ENCODE data around the gene PARD6A.

The PARD6A gene

GRCh38 chr16:67694611-67695010 is 33.9 kb downstream of the PARD6A start:
- H3K4me3 ChIP-seq (replicated peaks in 1 of 2; ENCODE audit: low read depth in 2 of 2, low read length in 2 of 2): no peak overlapping the region
- TF ChIP-seq CTCF (IDR thresholded peaks at IDR 0.05; ENCODE audit: low read depth, low read length): no peak
- no peak for DNase-seq (ENCODE audit: low read depth in 2 of 2)

- no peak overlapping the region for H3K4me3 ChIP-seq (replicated peaks in 1 of 2; ENCODE audit: low read depth in 2 of 2, low read length in 2 of 2)
- no peak for DNase-seq (ENCODE audit: low read depth in 2 of 2)
- no peak for TF ChIP-seq CTCF (IDR thresholded peaks at IDR 0.05; ENCODE audit: low read depth, low read length)
These were observed 36.8 kb downstream of the PARD6A start for GRCh38 chr16:67697422-67698185.

GRCh38 chr16:67699265-67699664 is 38.5 kb downstream of the PARD6A start:
- no peak for TF ChIP-seq CTCF (IDR thresholded peaks at IDR 0.05; ENCODE audit: low read depth, low read length)
- no peak for DNase-seq (ENCODE audit: low read depth in 2 of 2)
- H3K4me3 ChIP-seq (replicated peaks in 1 of 2; ENCODE audit: low read depth in 2 of 2, low read length in 2 of 2): no peak overlapping the region

GRCh38 chr16:67701420-67701819 is 40.7 kb downstream of the PARD6A start:
- no peak for TF ChIP-seq CTCF (IDR thresholded peaks at IDR 0.05; ENCODE audit: low read depth, low read length)
- H3K4me3 ChIP-seq (replicated peaks in 1 of 2; ENCODE audit: low read depth in 2 of 2, low read length in 2 of 2): no peak overlapping the region
- DNase-seq (ENCODE audit: low read depth in 2 of 2): no peak

GRCh38 chr16:67702130-67702529 is 41.4 kb downstream of the PARD6A start:
- TF ChIP-seq CTCF (IDR thresholded peaks at IDR 0.05; ENCODE audit: low read depth, low read length): no peak
- no peak for DNase-seq (ENCODE audit: low read depth in 2 of 2)
- H3K4me3 ChIP-seq (replicated peaks in 1 of 2; ENCODE audit: low read depth in 2 of 2, low read length in 2 of 2): no peak overlapping the region

- no peak overlapping the region for H3K4me3 ChIP-seq (replicated peaks in 1 of 2; ENCODE audit: low read depth in 2 of 2, low read length in 2 of 2)
- TF ChIP-seq CTCF (IDR thresholded peaks at IDR 0.05; ENCODE audit: low read depth, low read length): no peak
- no peak for DNase-seq (ENCODE audit: low read depth in 2 of 2)
These were observed 42.9 kb downstream of the PARD6A start for GRCh38 chr16:67703626-67704025.

- no peak for TF ChIP-seq CTCF (IDR thresholded peaks at IDR 0.05; ENCODE audit: low read depth, low read length)
- DNase-seq (ENCODE audit: low read depth in 2 of 2): no peak
- H3K4me3 ChIP-seq (replicated peaks in 1 of 2; ENCODE audit: low read depth in 2 of 2, low read length in 2 of 2): no peak overlapping the region
These were observed 43.4 kb downstream of the PARD6A start for GRCh38 chr16:67704110-67704509.

Data from cardiac fibroblast (primary cell).